Peyer's patch (tissue), 4 donors: ENCODE results near the gene ODF2.

Experiments used
- POLR2A ChIP-seq, 2 donors: fragments of 450-650 bp; IDR thresholded peaks; one replicate each; pipeline ENCODE4 v1.5.1; 2017; ENCODE audit warnings: antibody characterized with exemption in 2 of 2, mild to moderate bottlenecking in 2 of 2, moderate library complexity in 2 of 2
- TF ChIP-seq, protein P1 (sequence below), 6 experiments: fragments of 450-650 bp in 4 of 6; fragments of 200-600 bp in 2 of 6; sonication (generic) in 1 of 6; IDR thresholded peaks; one replicate each; pipeline ENCODE4 v1.5.1; 2017 to 2019; ENCODE audit warnings: antibody characterized with exemption in 6 of 6, mild to moderate bottlenecking in 3 of 6, moderate library complexity in 1 of 6

DNA sequence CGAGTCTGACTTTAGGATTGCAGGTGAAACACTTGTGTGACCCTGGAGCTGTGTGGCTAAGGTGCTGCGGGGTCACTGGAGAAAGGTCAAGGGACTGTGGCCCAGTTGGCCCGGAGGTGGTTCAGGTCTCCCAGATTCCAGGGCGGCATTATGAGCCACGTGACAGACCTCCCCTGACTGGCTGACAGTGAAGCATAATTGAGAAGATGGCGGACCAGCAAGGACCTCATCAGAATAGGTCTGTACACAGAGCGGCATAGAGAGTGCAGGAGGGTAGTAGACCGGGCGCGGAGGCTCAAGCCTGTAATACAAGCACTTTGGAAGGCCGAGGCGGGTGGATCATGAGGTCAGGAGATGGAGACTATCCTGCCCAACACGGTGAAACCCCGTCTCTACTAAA is 815 bp upstream of the ODF2 start:
- TF ChIP-seq, protein P1, sequence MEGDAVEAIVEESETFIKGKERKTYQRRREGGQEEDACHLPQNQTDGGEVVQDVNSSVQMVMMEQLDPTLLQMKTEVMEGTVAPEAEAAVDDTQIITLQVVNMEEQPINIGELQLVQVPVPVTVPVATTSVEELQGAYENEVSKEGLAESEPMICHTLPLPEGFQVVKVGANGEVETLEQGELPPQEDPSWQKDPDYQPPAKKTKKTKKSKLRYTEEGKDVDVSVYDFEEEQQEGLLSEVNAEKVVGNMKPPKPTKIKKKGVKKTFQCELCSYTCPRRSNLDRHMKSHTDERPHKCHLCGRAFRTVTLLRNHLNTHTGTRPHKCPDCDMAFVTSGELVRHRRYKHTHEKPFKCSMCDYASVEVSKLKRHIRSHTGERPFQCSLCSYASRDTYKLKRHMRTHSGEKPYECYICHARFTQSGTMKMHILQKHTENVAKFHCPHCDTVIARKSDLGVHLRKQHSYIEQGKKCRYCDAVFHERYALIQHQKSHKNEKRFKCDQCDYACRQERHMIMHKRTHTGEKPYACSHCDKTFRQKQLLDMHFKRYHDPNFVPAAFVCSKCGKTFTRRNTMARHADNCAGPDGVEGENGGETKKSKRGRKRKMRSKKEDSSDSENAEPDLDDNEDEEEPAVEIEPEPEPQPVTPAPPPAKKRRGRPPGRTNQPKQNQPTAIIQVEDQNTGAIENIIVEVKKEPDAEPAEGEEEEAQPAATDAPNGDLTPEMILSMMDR (IDR thresholded peaks at IDR 0.05): no peak
- TF ChIP-seq POLR2A (IDR thresholded peaks at IDR 0.05): no peak
